Measurements from ENCODE around the gene APOM. TPM values are rescaled to one million over a fixed set of nuclear protein-coding genes. Genes with fewer than 3 reads are reported as not detected.

APOM gene
- total RNA-seq (1 to 10 TPM in 1 of 2 donors, under 1 TPM in 1; 0.40 to 5.7 TPM), polyA plus RNA-seq (ENCODE audit: insufficient read length in 2 of 2) (1 to 10 TPM; 6.7 to 9.5 TPM)
- long read RNA-seq, donor 1, partial matches to known transcripts = 0 of 2 reads
- long read RNA-seq, donor 1, other reads (novel, unspliced or antisense) = 0 of 2 reads
- long read RNA-seq, donor 2, partial matches to known transcripts = 0 of 2 reads
- long read RNA-seq, donor 2, other reads (novel, unspliced or antisense) = 0 of 2 reads
- long read RNA-seq, donor 3, partial matches to known transcripts = 0 of 3 reads
- long read RNA-seq, donor 3, other reads (novel, unspliced or antisense) = 0 of 3 reads
- long read RNA-seq, donor 4 = 0 reads

GRCh38 chr6:31655349-31656237 lies at the start of gene APOM:
Gene APOM (plus strand): TSS chr6:31655894. CDS start chr6:31655967, 73 bp downstream.
- Histone ChIP-seq H3K9me3 (ENCODE audit: control insufficient read depth, insufficient read depth, low read length) (no peaks in the 10 kb centered on the region), H3K4me3 (ENCODE audit: low read depth, low read length) (no peak within 1 kb of the TSS), H3K36me3 (ENCODE audit: control insufficient read depth, insufficient read depth, low read length) (peaks cover 25% of the 10 kb centered on the region), H3K27ac (ENCODE audit: low read depth, low read length) (no peak within 1 kb of the TSS), H3K27me3 (ENCODE audit: control insufficient read depth, insufficient read depth, low read length) (no peaks in the 10 kb centered on the region), H3K4me1 (ENCODE audit: control insufficient read depth, insufficient read depth, low read length) (peaks cover 40% of the 10 kb centered on the region)
- WGBS (ENCODE audit: insufficient coverage) = 100% methylated on average over 4 of the region's 8 CpGs
- DNase-seq (ENCODE audit: low read depth in 4 of 6, low spot score in 6 of 6) = no peak

DNA sequence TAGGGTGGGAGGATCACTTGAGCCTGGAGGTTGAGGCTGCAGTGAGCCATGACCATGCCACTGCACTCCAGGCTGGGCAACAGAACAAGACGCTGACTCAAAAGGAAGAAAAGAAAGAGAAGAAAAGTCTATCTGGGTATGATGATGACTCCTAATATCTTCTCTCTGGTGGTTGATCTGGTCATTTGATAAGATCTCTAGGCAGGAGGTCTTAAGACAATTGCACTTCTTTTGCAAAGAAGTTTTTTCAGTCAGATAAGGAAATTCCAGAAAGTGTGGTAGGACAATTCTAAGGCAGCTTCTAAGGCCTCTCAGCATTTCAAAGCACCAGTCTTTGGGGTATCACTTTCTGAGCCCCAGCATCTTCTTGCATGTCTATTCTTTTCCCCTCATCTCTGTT lies 48.4 kb upstream of the APOM start:
- Histone ChIP-seq H3K36me3 (ENCODE audit: control insufficient read depth, insufficient read depth, low read length) (no peaks in the 10 kb centered on the region), H3K9me3 (ENCODE audit: control insufficient read depth, insufficient read depth, low read length) (no peaks in the 10 kb centered on the region), H3K27ac (ENCODE audit: low read depth, low read length) (no peak overlapping the region), H3K27me3 (ENCODE audit: control insufficient read depth, insufficient read depth, low read length) (no peaks in the 10 kb centered on the region), H3K4me1 (ENCODE audit: control insufficient read depth, insufficient read depth, low read length) (no peaks in the 10 kb centered on the region), H3K4me3 (ENCODE audit: low read depth, low read length) (no peak overlapping the region)
- no peak for DNase-seq (ENCODE audit: low read depth in 4 of 6, low spot score in 6 of 6)
- no CpG with 5 or more reads among the region's 1 CpG for WGBS (ENCODE audit: insufficient coverage)

GRCh38 chr6:31609519-31610406 lies 45.9 kb upstream of the APOM start:
- H3K9me3 ChIP-seq (ENCODE audit: control insufficient read depth, insufficient read depth, low read length) = no peaks in the 10 kb centered on the region
- H3K36me3 ChIP-seq (ENCODE audit: control insufficient read depth, insufficient read depth, low read length) = no peaks in the 10 kb centered on the region
- H3K4me3 ChIP-seq (ENCODE audit: low read depth, low read length) = no peak overlapping the region
- no peak for DNase-seq (ENCODE audit: low read depth in 4 of 6, low spot score in 6 of 6)
- H3K27ac ChIP-seq (ENCODE audit: low read depth, low read length) = no peak overlapping the region
- WGBS (ENCODE audit: insufficient coverage) = 100% methylated on average over 3 of the region's 8 CpGs
- H3K4me1 ChIP-seq (ENCODE audit: control insufficient read depth, insufficient read depth, low read length) = no peaks in the 10 kb centered on the region
- no peaks in the 10 kb centered on the region for H3K27me3 ChIP-seq (ENCODE audit: control insufficient read depth, insufficient read depth, low read length)

DNA sequence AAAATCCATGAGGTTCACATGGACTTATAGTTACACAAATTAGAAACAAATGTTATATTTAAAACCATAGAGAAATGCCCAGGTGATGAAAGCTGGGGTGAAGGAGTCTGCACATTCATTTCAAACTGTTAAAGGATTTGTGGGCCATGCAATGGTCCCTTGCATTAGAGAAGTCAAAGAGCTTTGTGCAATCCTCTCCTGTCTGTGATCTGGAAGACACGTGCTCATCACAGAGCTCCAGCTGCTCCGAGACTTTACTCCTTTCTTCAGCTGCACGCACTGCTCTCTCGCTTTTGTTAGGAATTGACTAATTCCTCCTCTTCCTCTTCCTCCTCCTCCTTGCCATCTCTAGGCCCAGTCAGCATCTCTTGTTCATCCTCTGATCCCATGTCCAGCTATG lies 44.7 kb upstream of the APOM start:
- WGBS (ENCODE audit: insufficient coverage) = 80% methylated on average over 4 of the region's 4 CpGs
- Histone ChIP-seq H3K4me3 (ENCODE audit: low read depth, low read length) (no peak overlapping the region), H3K27ac (ENCODE audit: low read depth, low read length) (no peak overlapping the region), H3K4me1 (ENCODE audit: control insufficient read depth, insufficient read depth, low read length) (no peaks in the 10 kb centered on the region), H3K27me3 (ENCODE audit: control insufficient read depth, insufficient read depth, low read length) (no peaks in the 10 kb centered on the region), H3K9me3 (ENCODE audit: control insufficient read depth, insufficient read depth, low read length) (no peaks in the 10 kb centered on the region), H3K36me3 (ENCODE audit: control insufficient read depth, insufficient read depth, low read length) (no peaks in the 10 kb centered on the region)
- no peak for DNase-seq (ENCODE audit: low read depth in 4 of 6, low spot score in 6 of 6)

GRCh38 chr6:31614075-31614619 lies 41.5 kb upstream of the APOM start:
- H3K9me3 ChIP-seq (ENCODE audit: control insufficient read depth, insufficient read depth, low read length) = no peaks in the 10 kb centered on the region
- 71% methylated on average over 1 of the region's 8 CpGs for WGBS (ENCODE audit: insufficient coverage)
- H3K27me3 ChIP-seq (ENCODE audit: control insufficient read depth, insufficient read depth, low read length) = no peaks in the 10 kb centered on the region
- H3K27ac ChIP-seq (ENCODE audit: low read depth, low read length) = no peak overlapping the region
- DNase-seq (ENCODE audit: low read depth in 4 of 6, low spot score in 6 of 6) = no peak
- H3K36me3 ChIP-seq (ENCODE audit: control insufficient read depth, insufficient read depth, low read length) = no peaks in the 10 kb centered on the region
- H3K4me1 ChIP-seq (ENCODE audit: control insufficient read depth, insufficient read depth, low read length) = no peaks in the 10 kb centered on the region
- H3K4me3 ChIP-seq (ENCODE audit: low read depth, low read length) = no peak overlapping the region

- 100% methylated on average over 1 of the region's 6 CpGs for WGBS (ENCODE audit: insufficient coverage)
- no peaks in the 10 kb centered on the region for H3K9me3 ChIP-seq (ENCODE audit: control insufficient read depth, insufficient read depth, low read length)
- H3K4me3 ChIP-seq (ENCODE audit: low read depth, low read length) = no peak within 1 kb of the TSS
- H3K4me1 ChIP-seq (ENCODE audit: control insufficient read depth, insufficient read depth, low read length) = peaks cover 3% of the 10 kb centered on the region
- no peak within 1 kb of the TSS for H3K27ac ChIP-seq (ENCODE audit: low read depth, low read length)
- H3K36me3 ChIP-seq (ENCODE audit: control insufficient read depth, insufficient read depth, low read length) = no peaks in the 10 kb centered on the region
- no peaks in the 10 kb centered on the region for H3K27me3 ChIP-seq (ENCODE audit: control insufficient read depth, insufficient read depth, low read length)
- DNase-seq (ENCODE audit: low read depth in 4 of 6, low spot score in 6 of 6) = no peak
Measured at GRCh38 chr6:31614684-31615578, 40.8 kb upstream of the APOM start, which contains the start of gene AIF1. Gene AIF1 (plus strand): TSS chr6:31615234. CDS start chr6:31615330, 96 bp downstream.

DNA sequence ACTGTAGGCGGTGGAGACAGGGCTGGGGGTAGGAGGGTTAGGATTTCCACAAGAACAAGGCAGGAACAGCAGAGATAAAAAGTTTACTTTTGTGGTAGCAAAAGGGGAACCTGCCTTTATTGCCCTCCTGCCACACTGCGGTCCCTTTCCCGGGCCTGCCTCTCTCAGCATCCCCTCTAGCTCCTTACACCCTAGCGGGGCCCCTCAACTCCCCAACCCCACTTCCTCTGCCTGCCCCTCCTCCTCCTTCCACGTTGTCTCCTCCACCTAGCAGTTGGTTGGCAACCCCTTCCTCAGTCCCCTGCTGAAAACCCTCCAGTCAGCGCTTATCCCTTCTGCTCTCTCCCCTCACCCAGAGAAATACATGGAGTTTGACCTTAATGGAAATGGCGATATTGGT lies 39.9 kb upstream of the APOM start:
- H3K4me3 ChIP-seq (ENCODE audit: low read depth, low read length) = no peak overlapping the region

DNA sequence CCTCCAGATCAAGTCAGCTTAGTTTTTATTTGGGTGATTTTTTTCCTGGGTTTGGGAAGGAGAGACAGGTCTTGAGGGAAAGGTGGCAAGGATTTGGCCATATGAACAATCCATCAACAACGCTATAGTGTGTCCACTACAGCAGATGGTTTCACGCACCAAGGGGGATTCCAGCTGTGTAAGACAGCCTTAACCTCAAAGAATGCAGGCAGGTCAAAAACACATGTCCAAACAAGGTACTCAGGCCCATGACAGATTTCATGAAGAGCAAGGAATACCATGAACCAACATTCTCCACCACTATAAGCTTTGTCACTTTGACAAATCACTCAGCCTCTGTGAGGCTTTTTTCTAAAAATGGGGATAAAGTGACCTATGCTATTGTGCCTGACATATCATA lies 38.7 kb upstream of the APOM start:
- Histone ChIP-seq H3K4me3 (ENCODE audit: low read depth, low read length) (no peak overlapping the region), H3K27me3 (ENCODE audit: control insufficient read depth, insufficient read depth, low read length) (no peaks in the 10 kb centered on the region)
- 50% methylated on average over 1 of the region's 2 CpGs for WGBS (ENCODE audit: insufficient coverage)

More for the DNA sequence above, 39.9 kb upstream of the APOM start:
- 38% methylated on average over 5 of the region's 7 CpGs for WGBS (ENCODE audit: insufficient coverage)
- Histone ChIP-seq H3K27me3 (ENCODE audit: control insufficient read depth, insufficient read depth, low read length) (no peaks in the 10 kb centered on the region), H3K4me1 (ENCODE audit: control insufficient read depth, insufficient read depth, low read length) (peaks cover 3% of the 10 kb centered on the region), H3K9me3 (ENCODE audit: control insufficient read depth, insufficient read depth, low read length) (no peaks in the 10 kb centered on the region), H3K36me3 (ENCODE audit: control insufficient read depth, insufficient read depth, low read length) (no peaks in the 10 kb centered on the region), H3K27ac (ENCODE audit: low read depth, low read length) (no peak overlapping the region)
- DNase-seq (ENCODE audit: low read depth in 4 of 6, low spot score in 6 of 6) = no peak

More for the DNA sequence above, 38.7 kb upstream of the APOM start:
- Histone ChIP-seq H3K9me3 (ENCODE audit: control insufficient read depth, insufficient read depth, low read length) (no peaks in the 10 kb centered on the region), H3K36me3 (ENCODE audit: control insufficient read depth, insufficient read depth, low read length) (no peaks in the 10 kb centered on the region), H3K27ac (ENCODE audit: low read depth, low read length) (no peak overlapping the region), H3K4me1 (ENCODE audit: control insufficient read depth, insufficient read depth, low read length) (peaks cover 7% of the 10 kb centered on the region)
- no peak for DNase-seq (ENCODE audit: low read depth in 4 of 6, low spot score in 6 of 6)

Data from spinal cord (tissue), 10 donors.